Activated CD4-positive, alpha-beta T cell treated with anti-CD3 and anti-CD28 coated beads, Interleukin-2, amount 50 U/mL, for 4 hours (primary cell): ENCODE data around the gene EMILIN1.
A peak's percentile ranks its signal among the peaks of the same experiment; 100 is the strongest.

Experiments used
- DNase-seq, 2 experiments: peaks; one replicate each; pipeline ENCODE4 v3.0.0-alpha.2; 2020

Gene EMILIN1

GRCh38 chr2:27127883-27128667 is 49.7 kb downstream of the EMILIN1 start:
- DNase-seq = no peak

DNA sequence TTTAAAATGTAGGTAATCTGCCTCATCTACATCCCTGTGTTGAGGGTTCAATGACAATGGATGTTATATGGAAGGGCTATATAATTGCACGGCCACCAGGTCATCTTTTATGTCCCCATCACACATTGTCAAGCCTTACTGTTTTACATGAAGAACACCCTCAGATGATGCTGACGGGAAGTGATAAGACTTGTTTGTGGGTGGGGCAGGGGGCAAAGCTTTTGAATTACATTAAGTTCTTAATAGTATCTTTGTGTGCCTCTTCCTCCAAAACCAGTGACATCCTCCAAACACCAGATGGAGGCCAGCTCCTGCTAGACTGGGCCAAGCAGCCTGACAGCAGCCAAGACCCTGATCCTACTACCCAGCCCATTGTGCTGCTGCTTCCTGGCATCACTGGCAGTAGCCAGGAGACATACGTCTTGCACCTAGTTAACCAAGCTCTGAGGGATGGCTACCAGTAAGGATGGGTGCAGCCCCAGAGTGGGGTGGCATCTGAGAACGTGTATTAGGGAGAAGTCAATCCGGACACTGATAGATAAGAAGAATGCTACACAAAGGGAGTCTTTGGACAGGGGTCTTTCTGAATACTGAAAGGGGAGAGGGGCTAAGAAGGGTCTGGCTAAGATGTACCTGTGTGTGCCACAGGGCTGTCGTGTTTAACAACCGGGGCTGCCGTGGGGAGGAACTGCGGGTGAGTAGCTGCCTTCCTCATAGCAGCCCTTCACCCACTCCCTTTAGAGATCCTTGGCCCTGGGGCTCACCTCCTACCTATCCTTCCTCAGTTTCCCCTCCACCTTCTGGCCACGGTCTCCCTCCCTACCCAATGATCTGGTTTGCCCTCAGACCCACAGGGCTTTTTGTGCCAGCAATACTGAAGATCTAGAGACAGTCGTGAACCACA is 50.5 kb downstream of the EMILIN1 start:
- no peak for DNase-seq

- no peak for DNase-seq
Observed at GRCh38 chr2:27130396-27130795, 52.0 kb downstream of the EMILIN1 start.

- DNase-seq = no peak
Observed at GRCh38 chr2:27131429-27131828, 53.0 kb downstream of the EMILIN1 start.

GRCh38 chr2:27133195-27133875 is 54.9 kb downstream of the EMILIN1 start:
- DNase-seq = peak in 1 of 2 experiments; percentile 26

DNA sequence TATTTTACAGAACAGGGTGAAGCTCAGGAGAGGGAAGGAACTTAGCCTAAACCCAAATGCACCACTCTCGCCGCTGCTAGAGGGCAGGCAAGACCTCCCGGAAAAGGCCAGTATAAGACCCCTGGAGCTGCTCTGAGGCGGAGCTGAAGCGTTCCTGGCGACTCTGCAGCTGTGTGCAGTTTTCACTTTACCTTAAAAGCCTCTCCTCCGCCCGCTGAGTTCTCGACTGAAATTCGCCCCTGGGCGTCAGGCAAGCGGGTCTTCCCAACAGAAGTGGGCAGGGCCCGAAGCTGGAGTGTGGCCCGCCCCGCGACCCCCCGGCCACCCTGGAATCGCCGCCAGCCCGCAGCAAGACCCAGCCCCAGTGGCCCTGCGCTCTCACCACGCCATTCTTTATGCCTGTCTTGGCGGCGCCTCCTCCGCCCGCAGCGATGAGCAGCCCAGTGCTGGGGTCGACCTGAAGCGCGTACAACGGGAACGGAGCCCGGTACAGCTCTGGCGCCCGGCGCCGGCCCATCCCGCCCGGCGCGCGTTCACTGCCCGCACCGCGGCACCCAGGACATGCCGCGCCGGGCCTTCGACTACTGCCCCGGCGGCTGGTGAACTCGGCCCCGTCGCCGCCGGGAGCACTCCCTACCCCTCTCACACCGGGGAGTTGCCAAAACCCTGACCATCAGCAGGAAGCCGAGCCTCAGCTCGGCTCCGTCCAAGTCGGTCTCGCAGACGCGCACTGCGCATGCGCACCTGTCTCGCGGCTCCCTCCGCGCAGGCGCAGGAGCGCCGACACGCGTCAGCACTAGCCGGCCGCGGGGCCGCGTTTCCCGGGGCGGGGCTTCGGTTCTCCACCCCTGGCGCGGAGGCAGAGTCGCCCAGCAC is 55.7 kb downstream of the EMILIN1 start, which contains the start of gene PREB:
Gene PREB, minus strand, starts transcription at position 732 of the 876 bp plus-strand sequence. Its CDS starts 215 bp downstream, at position 517.
- DNase-seq = peak; percentile 98

DNA sequence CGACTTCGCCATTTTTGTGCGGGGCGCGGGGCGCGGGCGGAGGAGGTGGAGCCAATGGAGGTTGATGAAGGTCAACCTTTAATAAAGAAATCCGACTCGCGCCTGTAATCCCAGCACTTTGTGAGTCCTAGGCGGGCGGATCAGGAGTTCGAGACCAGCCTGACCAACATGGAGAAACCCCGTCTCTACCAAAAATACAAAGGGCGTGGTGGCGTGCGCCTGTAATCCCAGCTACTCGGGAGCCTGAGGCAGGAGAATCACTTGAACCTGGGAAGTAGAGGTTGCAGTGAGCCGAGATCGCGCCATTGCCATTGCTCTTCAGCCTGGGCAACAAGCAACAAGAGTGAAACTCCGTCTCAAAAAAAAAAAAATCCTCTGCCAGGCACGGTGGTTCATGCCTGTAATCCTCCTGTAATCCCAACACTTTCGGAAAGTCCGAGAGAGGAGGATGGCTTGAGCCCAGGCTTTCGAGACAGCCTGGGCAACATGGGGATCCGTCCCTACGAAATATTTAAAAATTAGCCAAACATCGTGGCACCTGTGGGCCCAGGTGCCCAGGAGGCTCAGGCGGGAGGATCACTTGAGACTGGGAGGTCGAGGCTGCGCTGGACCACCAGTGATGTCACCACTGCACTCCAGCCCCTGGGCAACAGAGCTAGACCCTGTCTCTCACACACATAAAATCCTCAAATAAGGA is 56.5 kb downstream of the EMILIN1 start:
- DNase-seq = no peak

DNA sequence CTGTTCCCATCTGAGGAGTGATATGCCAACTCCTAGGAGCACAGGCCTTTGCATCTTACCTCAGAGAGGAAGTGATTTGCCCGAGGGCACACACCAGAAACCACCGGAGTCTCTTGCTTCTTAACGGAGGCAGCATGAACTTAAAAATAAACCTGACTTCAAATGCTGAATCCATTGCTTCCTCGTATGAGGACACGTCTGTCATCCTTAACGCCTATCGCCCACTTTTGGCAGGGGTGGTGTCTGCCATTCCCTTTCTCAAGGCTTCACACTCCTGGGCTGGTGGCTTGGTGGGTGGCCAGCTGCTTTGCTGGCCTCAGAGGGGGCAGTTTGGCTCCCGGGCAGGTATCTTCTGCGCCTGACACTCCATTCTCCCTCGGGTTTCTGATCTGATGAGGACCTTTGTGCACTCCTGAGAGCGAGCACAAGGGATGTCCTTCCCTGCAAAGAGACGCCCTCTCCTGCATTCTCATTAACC is 57.1 kb downstream of the EMILIN1 start:
- DNase-seq = no peak
